Measurements from ENCODE around the gene ACTL8. TPM values are rescaled to one million over a fixed set of nuclear protein-coding genes. Genes with fewer than 3 reads are reported as not detected.

ACTL8 gene
- total and polyA plus RNA-seq, 2 experiments from 2014 or later = 0.38 to 0.71 TPM

GRCh38 chr1:17805869-17806684 lies 50.9 kb downstream of the ACTL8 start (continued):
- no peak for TF ChIP-seq ZNF462 (CRISPR knock-in tag; IDR thresholded peaks at IDR 0.05)
- TF ChIP-seq, protein P1, sequence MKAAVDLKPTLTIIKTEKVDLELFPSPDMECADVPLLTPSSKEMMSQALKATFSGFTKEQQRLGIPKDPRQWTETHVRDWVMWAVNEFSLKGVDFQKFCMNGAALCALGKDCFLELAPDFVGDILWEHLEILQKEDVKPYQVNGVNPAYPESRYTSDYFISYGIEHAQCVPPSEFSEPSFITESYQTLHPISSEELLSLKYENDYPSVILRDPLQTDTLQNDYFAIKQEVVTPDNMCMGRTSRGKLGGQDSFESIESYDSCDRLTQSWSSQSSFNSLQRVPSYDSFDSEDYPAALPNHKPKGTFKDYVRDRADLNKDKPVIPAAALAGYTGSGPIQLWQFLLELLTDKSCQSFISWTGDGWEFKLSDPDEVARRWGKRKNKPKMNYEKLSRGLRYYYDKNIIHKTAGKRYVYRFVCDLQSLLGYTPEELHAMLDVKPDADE (IDR thresholded peaks at IDR 0.05) = no peak
- no peak for TF ChIP-seq ZNF331 (CRISPR knock-in tag; IDR thresholded peaks at IDR 0.05; ENCODE audit: low read depth)
- TF ChIP-seq EZH2 (IDR thresholded peaks at IDR 0.05; ENCODE audit: low read depth, unreplicated experiment) = no peak
- TF ChIP-seq NANOG (IDR thresholded peaks at IDR 0.05; ENCODE audit: borderline replicate concordance) = no peak
- TF ChIP-seq EZH2phosphoT487 (IDR thresholded peaks at IDR 0.05; ENCODE audit: unreplicated experiment) = no peak

DNA sequence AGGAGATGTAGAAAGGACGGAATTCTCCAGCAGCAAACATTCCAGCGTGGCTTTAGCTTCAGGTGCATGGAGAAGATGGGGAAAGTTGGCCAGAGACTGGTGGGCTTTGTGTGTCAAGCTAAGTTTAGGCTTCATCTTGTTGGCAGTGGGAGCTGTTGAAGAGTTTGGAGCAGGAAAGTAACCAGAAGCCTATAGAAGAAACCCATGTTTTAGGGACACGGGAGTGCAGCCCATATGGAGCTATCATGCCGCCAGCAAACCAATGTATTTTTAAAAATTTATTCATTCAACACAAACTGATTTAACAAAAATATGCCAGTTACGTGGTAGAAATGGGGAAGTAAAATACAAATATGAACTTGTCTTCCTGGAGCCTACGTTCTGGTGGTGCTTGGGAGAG lies 53.7 kb downstream of the ACTL8 start:
- DNase-seq (ENCODE audit: low spot score) = no peak
- ATAC-seq = no peak
- Mint-ChIP-seq H3K4me3 (no peak overlapping the region), H3K27ac (no peak overlapping the region), H3K27me3 (ENCODE audit: insufficient read depth, low read depth, poor library complexity) (no peaks in the 10 kb centered on the region), H3K4me1 (no peaks in the 10 kb centered on the region), H3K36me3 (ENCODE audit: low read depth) (no peaks in the 10 kb centered on the region), H3K9me3 (peaks cover 4% of the 10 kb centered on the region; the same call in 1 of the 3 replicates)
- H3K4me2 ChIP-seq = no peak overlapping the region
- no peaks in the 10 kb centered on the region for H3K36me3 ChIP-seq (ENCODE audit: insufficient read depth)
- no peak overlapping the region for H2AFZ ChIP-seq
- no peaks in the 10 kb centered on the region for H3K27me3 ChIP-seq (ENCODE audit: insufficient read depth)
- peaks cover 3% of the 10 kb centered on the region; the same call in 1 of the 2 replicates for H3K9me2 ChIP-seq (ENCODE audit: insufficient read depth)
- H4K20me1 ChIP-seq (replicated peaks; ENCODE audit: insufficient read depth) = no peaks in the 10 kb centered on the region
- H3K4me3 ChIP-seq = no peak overlapping the region
- no peaks in the 10 kb centered on the region for H3K4me1 ChIP-seq (ENCODE audit: insufficient read depth)
- no peaks in the 10 kb centered on the region for H3F3A ChIP-seq (replicated peaks; ENCODE audit: low read depth)
- no peak overlapping the region for H3K27ac ChIP-seq (ENCODE audit: low read depth)
- H3K79me2 ChIP-seq (replicated peaks; ENCODE audit: insufficient read depth) = no peaks in the 10 kb centered on the region
- TF ChIP-seq NANOG (IDR thresholded peaks at IDR 0.05; ENCODE audit: borderline replicate concordance) (no peak), ZNF462 (CRISPR knock-in tag; IDR thresholded peaks at IDR 0.05) (no peak)
